Activated CD4-positive, alpha-beta memory T cell treated with anti-CD3 and anti-CD28 coated beads, Interleukin-2, amount 10 ng/mL, durations not matched to agents 7 days and 5 days (primary cell): ENCODE results near the gene TMEM164. TPM values are rescaled to one million over a fixed set of nuclear protein-coding genes. Genes with fewer than 3 reads are reported as not detected.

Experiments
- CTCF ChIA-PET: fragments of 350-600 bp; sonication (Branson Sonifier 250); formaldehyde crosslinking; loops from one replicate; lab custom pipeline; 2021; ENCODE audit warnings: antibody characterized with exemption, inconsistent platforms; lab: Charles Lee
- POLR2A ChIA-PET: fragments of 350-600 bp; sonication (Branson Sonifier 250); formaldehyde crosslinking; loops from one replicate; lab custom pipeline; 2021; ENCODE audit warnings: antibody characterized with exemption; lab: Charles Lee
- DNase-seq: peaks from one replicate; pipeline ENCODE4 v3.0.0-alpha.2; 2020
- H3K27ac Mint-ChIP-seq: one replicate; pipeline ENCODE4 v1.8.0; 2021; ENCODE audit warnings: mild to moderate bottlenecking, mixed read lengths
- H3K27me3 Mint-ChIP-seq: one replicate; pipeline ENCODE4 v1.8.0; 2021; ENCODE audit warnings: mixed read lengths
- H3K36me3 Mint-ChIP-seq: one replicate; pipeline ENCODE4 v1.8.0; 2021; ENCODE audit warnings: low read depth, mixed read lengths
- H3K4me1 Mint-ChIP-seq: one replicate; pipeline ENCODE4 v1.8.0; 2021; ENCODE audit warnings: mixed read lengths
- H3K4me3 Mint-ChIP-seq: one replicate; pipeline ENCODE4 v1.8.0; 2021; ENCODE audit warnings: mild to moderate bottlenecking, mixed read lengths
- H3K9me3 Mint-ChIP-seq: one replicate; pipeline ENCODE4 v1.8.0; 2021; ENCODE audit warnings: mixed read lengths
- total RNA-seq, 2 experiments: library from RNA; stranded (reverse); gene quantifications; one replicate each; pipeline ENCODE4 v1.2.3, GENCODE V29; 2021

TMEM164 gene
- total RNA-seq, 2 experiments from 2014 or later: 18.7 to 24.1 TPM

DNA sequence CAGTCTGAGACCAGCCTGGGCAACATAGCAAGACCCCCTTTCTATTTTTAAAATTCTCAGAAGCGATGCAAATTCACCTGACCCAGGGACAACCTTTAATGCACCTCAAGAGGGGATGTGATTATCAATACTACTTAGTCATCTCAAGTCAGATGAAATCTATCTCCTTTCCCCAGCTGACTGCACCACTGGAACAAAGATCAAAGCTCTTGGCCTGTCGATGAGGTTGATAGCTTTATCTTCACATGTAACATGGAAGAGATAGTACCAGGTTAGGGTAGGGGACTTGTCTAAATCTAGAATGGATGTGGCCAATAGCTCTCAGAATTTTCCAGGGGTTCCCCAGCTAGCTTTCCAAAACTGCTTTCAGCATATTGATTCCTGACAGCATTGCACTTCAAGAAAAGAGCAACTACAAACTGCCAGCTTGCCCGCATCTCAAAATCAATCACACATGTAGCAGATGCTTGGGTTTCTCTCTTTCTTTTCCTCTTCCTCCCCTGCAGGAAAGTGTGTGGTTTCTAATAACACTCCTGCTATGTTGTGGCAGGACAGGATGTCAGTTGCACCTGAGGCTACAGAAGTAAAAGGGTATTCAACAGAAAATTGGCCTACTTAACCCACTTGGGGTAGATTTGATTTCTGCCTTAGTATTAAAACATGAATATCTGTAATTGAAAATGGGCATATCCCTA is 12.2 kb upstream of the TMEM164 start:
- POLR2A ChIA-PET: interaction anchor here (1.2 to 1.9 kb wide), 2 partner anchors 12 kb away, joined by 5 to 6 read pairs; partner anchors contain the start of gene TMEM164
- no peak for DNase-seq
- H3K4me1 Mint-ChIP-seq: peaks cover 35% of the 10 kb centered on the region
- no peaks in the 10 kb centered on the region for H3K27me3 Mint-ChIP-seq
- no peak overlapping the region for H3K4me3 Mint-ChIP-seq
- peak overlapping the region; percentile 73 for H3K27ac Mint-ChIP-seq
- H3K9me3 Mint-ChIP-seq: no peaks in the 10 kb centered on the region
- CTCF ChIA-PET: interaction anchor here (0.9 to 1.2 kb wide), 3 partner anchors 12 to 100 kb away, joined by 3 to 4 read pairs (median 3); partner anchors contain the start of gene TMEM164
- H3K36me3 Mint-ChIP-seq: no peaks in the 10 kb centered on the region

DNA sequence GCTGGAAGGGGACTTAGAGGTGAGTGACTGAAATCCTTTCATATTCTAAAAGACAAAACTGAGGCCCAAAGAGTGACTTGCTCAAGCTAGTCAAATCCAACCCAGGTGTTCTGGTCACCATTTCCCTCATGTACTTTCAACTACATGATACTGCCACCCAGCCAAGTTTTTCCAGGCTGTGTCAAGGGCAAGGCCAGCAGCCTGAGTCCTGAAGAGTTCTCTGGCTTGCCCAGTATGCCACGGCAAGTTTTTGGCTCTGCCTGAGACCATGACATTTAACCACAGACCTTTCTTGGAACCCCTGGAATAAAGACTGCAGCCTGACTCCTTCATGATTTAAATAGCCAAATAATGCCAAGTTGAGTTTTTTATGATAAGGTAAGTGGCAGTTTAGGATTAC is 10.7 kb upstream of the TMEM164 start:
- ChIA-PET CTCF (no interaction called here), POLR2A (interaction anchor here (0.9 to 1.2 kb wide), 2 partner anchors 10 to 11 kb away, joined by 3 to 5 read pairs; partner anchors contain the start of gene TMEM164)
- Mint-ChIP-seq H3K36me3 (no peaks in the 10 kb centered on the region), H3K27ac (no peak overlapping the region), H3K9me3 (no peaks in the 10 kb centered on the region), H3K4me3 (no peak overlapping the region), H3K27me3 (no peaks in the 10 kb centered on the region), H3K4me1 (peaks cover 35% of the 10 kb centered on the region)
- no peak for DNase-seq

DNA sequence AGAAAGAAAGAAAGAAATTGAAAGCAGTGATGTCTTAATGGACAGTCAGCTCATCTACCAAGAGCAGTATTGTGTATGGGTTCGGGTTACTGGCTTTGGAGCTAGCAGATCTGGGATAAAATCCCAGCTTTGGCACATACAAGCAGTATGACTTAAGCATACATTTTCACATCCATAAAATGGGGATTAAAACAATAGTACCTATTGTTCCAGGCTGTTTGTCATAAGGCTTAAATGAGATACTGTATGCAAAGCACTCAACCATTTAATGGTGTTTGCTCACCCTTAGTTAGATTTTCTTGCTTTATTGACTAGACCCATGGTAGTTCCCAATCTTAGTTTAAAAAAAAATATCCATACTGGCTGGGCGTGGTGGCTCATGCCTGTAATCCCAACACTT is 7.8 kb upstream of the TMEM164 start:
- no peak for DNase-seq
- H3K9me3 Mint-ChIP-seq: no peaks in the 10 kb centered on the region
- no peak overlapping the region for H3K4me3 Mint-ChIP-seq
- H3K27ac Mint-ChIP-seq: no peak overlapping the region
- no peaks in the 10 kb centered on the region for H3K27me3 Mint-ChIP-seq
- peaks cover 23% of the 10 kb centered on the region for H3K4me1 Mint-ChIP-seq
- CTCF ChIA-PET: no interaction called here
- no peaks in the 10 kb centered on the region for H3K36me3 Mint-ChIP-seq
- POLR2A ChIA-PET: no interaction called here

DNA sequence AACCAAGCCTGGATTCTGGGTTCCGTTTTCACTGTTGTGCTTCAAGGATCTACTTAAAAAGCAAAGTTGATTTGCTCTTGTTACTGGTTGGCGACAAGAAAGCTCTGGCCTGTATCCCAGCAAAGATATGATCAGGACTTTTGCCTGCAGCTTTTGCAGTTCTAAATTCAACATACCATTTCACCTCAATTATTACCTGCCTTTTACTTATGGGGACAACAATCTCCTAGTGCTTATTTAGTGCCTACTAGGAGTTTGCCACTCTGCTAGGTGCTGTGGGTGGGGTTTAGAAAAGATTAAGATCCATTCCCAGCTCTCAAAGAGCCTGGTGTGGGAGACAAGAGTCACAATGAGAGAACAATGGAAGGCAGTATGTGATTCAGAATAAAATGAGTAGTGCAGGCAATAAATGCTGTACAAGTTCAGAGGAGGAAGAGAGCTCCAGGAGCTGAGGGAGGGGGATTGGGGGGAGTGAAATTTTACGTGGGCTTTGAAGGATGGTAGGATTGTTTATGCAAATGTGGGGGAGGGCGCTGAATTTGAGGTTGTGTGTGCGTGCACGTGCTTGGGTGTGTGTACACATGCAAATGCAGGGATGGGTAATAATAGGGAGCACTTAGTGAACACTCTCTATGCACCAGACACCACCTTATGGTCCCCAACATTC is 5.0 kb upstream of the TMEM164 start:
- H3K9me3 Mint-ChIP-seq: no peaks in the 10 kb centered on the region
- no peaks in the 10 kb centered on the region for H3K36me3 Mint-ChIP-seq
- ChIA-PET POLR2A (no interaction called here), CTCF (no interaction called here)
- no peaks in the 10 kb centered on the region for H3K27me3 Mint-ChIP-seq
- no peak for DNase-seq
- H3K27ac Mint-ChIP-seq: no peak overlapping the region
- peaks cover 12% of the 10 kb centered on the region for H3K4me1 Mint-ChIP-seq
- H3K4me3 Mint-ChIP-seq: no peak overlapping the region

DNA sequence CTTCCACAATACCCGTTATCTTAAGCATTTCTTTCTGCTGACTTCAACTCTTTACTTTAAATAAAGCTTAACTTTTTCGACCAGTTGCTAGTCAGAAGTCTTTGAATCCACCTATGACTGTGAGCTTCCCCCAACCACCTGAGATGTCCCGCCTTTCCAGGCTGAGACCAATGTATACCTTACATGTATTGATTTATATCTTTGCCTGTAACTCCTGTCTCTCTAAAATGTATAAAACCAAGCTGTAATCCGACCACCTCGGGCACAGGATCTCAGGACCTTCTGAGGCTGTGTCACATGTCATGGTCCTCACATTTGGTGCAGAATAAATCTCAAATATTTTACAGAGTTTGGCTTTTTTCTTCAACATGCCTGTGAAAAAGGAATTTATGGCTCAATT is 2.9 kb upstream of the TMEM164 start:
- Mint-ChIP-seq H3K4me1 (peaks cover 19% of the 10 kb centered on the region), H3K9me3 (no peaks in the 10 kb centered on the region), H3K27me3 (no peaks in the 10 kb centered on the region), H3K36me3 (no peaks in the 10 kb centered on the region), H3K27ac (no peak overlapping the region), H3K4me3 (no peak overlapping the region)
- ChIA-PET CTCF (no interaction called here), POLR2A (no interaction called here)
- DNase-seq: no peak

DNA sequence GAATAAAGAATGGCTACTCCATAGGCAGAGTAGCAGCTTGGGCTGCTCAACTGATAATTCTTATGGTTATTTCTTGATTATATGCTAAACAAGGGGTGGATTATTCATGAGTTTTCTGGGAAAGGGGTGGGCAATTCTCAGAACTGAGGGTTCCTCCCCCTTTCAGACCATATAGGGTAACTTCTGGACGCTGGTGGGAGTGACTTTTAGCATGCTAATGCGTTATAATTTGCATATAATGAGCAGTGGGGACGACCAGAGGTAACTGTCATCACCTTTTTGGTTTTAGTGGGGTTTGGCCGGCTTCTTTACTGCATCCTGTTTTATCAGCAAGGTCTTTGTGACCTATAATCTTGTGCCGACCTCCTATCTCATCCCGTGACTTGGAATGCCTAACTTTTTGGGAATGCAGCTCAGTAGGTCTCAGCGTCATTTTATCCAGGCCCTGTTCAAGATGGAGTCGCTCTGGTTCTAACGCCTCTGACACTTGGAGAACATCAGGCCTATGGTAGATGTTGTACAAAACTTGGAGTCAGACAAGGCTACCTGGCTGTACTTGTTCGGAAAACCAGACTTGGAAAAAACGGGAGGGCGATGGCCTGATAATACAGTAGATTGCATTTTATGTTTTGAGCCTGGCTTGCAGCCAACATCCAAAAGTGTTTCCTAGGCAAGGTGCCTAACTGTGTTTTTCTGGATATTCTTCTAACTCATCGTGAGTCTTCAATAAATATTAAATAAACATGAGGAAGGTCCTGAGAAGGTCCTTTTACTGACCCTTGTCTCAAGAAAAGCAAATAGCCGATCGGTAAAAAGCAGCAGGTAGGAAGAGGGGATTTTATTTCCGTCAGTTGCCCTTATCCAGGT is 1.8 kb upstream of the TMEM164 start:
- H3K4me1 Mint-ChIP-seq: peaks cover 24% of the 10 kb centered on the region
- H3K36me3 Mint-ChIP-seq: peaks cover 3% of the 10 kb centered on the region
- CTCF ChIA-PET: interaction anchor here (0.9 kb wide), 1 partner anchor 26 kb away, joined by 3 read pairs; no protein-coding TSS in a partner anchor
- no peak overlapping the region for H3K4me3 Mint-ChIP-seq
- H3K27me3 Mint-ChIP-seq: no peaks in the 10 kb centered on the region
- DNase-seq: no peak
- no peak overlapping the region for H3K27ac Mint-ChIP-seq
- POLR2A ChIA-PET: interaction anchor here (1.8 kb wide), 1 partner anchor 11 kb away, joined by 6 read pairs; no protein-coding TSS in a partner anchor
- H3K9me3 Mint-ChIP-seq: no peaks in the 10 kb centered on the region

DNA sequence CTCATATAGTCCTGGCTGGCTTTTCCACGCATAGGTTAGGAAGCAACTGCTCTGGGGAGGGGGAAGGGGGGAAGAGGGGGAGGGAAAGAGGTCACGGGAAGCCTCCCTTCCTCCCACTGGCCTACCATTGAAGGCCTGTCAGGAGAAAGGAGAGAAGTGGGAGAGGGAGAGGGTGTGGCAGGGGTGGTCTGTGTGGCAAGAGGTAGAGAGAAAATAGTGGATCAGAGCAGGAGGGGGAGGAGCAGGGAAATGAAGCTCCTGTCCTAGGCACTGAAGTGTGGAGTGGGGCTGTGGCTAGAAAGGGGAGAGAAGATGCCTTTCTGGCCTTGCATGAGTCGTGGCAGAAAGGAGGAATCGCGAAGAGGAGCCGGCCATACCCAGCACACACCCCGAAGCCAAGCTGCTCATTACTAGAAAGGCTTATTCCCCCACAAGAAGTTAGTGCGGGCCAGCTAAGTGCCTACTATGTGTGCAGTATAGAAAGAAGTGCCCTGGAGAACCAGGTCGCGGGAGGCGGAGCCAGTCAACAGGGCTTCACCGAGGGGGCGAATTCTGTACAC is 1.1 kb upstream of the TMEM164 start:
- POLR2A ChIA-PET: interaction anchor here (0.7 to 1.8 kb wide), 3 partner anchors 10 to 25 kb away, joined by 3 to 6 read pairs (median 4); no protein-coding TSS in a partner anchor
- no peak for DNase-seq
- peaks cover 30% of the 10 kb centered on the region for H3K4me1 Mint-ChIP-seq
- H3K27ac Mint-ChIP-seq: peak overlapping the region; percentile 82
- peak overlapping the region; percentile 80 for H3K4me3 Mint-ChIP-seq
- H3K36me3 Mint-ChIP-seq: peaks cover 3% of the 10 kb centered on the region
- H3K27me3 Mint-ChIP-seq: no peaks in the 10 kb centered on the region
- CTCF ChIA-PET: interaction anchor here (0.9 to 1.2 kb wide), 2 partner anchors 10 to 27 kb away, joined by 3 read pairs; no protein-coding TSS in a partner anchor
- no peaks in the 10 kb centered on the region for H3K9me3 Mint-ChIP-seq

DNA sequence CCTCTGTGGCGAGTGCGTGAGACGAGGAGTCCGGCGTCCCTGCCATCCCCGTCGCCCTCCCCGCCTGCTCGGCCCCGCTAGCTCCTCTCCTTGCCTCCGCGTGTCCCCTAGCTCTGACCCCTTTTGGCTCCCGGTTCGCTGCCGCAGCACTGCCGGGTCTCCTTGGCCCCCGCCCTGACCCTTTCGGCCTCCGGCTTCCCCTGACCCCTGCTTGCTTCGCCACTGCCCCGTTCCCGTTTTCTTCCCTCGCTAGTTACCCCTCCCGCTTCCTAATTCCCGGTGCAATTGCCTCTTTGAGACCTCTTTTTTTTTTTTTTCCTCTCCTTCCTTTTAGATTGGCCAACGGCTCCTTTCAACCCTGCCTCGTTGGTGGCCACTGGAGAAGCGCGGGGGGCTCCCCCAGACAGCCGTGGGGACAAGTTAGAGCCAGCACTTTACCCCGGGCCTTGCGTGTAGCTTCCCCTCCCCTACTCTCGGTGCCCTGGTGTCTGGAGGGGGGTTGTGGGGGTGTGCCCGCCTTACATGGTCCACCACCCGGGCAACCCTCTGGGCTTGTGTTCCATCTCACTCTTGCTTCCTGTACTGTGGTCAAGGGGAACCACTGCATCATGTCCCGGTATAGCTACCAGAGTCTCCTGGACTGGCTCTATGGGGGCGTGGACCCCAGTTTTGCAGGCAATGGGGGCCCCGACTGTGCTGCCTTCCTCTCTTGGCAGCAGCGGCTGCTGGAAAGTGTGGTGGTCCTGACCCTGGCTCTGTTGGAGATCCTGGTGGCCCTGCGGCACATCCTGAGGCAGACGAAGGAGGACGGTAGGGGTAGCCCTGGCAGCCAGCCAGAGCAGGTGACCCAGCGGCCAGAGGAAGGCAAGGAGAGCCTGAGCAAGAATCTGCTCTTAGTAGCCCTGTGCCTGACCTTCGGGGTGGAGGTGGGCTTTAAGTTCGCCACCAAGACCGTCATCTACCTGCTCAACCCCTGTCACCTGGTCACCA is 548 bp downstream of the TMEM164 start:
- Mint-ChIP-seq H3K27ac (peak overlapping the region; percentile 32), H3K4me1 (peaks cover 36% of the 10 kb centered on the region), H3K4me3 (peak overlapping the region; percentile 78), H3K36me3 (peaks cover 7% of the 10 kb centered on the region), H3K9me3 (no peaks in the 10 kb centered on the region), H3K27me3 (no peaks in the 10 kb centered on the region)
- DNase-seq: peak; percentile 23
- CTCF ChIA-PET: interaction anchor here (1.1 to 1.2 kb wide), 2 partner anchors 12 to 29 kb away, joined by 3 to 5 read pairs; no protein-coding TSS in a partner anchor
- POLR2A ChIA-PET: interaction anchor here (1.0 to 1.8 kb wide), 6 partner anchors 10 to 270 kb away, joined by 3 to 7 read pairs (median 5); partner anchors contain the start of gene ACSL4

DNA sequence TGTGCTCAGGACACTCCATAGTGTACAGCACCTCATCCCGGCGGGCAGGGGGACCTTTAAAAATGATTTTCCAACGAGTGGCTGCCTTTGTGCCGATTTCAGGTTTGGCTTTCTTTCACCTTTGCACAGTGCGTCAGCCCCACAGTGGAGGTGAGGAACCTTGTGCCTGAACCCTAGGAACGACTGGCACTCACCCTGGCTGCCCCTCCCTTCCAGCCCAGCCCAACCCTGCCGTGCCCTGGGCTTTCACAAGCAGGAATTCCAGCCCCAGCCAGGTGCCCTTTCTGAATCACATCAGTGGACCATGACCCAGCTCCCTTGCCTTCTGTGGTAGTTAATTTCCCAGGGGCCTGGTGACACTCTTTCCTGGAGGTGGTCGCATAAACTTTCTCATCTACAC is 1.3 kb downstream of the TMEM164 start:
- ChIA-PET POLR2A (no interaction called here), CTCF (no interaction called here)
- no peak overlapping the region for H3K27ac Mint-ChIP-seq

DNA sequence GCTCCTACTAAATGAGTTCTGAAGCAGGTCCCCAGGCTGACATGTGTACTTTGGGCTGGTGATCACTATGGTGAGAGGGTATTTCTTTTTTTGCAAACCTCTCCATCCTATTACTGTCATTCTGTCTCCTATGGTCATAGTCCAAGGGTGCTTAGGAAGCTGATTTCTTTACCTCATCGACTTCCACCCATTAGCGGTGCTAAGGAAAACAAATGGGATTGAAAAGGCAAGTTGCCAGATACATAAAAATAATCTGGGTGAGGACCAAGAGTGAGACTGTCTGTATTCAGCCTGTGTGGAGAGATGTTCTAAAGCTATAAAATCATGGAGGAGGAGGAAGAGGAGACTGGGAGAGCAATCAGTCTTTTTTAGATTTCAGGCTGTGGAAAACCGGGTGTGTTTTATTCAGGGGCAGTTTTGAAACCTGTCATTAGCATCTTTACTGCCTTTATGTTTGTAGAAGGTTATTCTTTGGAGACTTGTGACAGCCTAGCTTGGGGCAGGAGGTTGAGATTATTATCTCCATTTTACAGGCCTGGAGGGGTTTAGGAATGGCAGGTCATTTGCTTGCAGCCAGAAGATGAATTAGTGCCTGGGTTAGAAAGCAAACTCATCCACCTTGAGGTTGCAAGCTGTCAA is 1.9 kb downstream of the TMEM164 start:
- Mint-ChIP-seq H3K27ac (no peak overlapping the region), H3K27me3 (no peaks in the 10 kb centered on the region), H3K4me1 (peaks cover 36% of the 10 kb centered on the region), H3K4me3 (peak overlapping the region; percentile 41), H3K9me3 (no peaks in the 10 kb centered on the region), H3K36me3 (peaks cover 14% of the 10 kb centered on the region)
- ChIA-PET CTCF (no interaction called here), POLR2A (no interaction called here)
- no peak for DNase-seq

More for the DNA sequence above, 1.3 kb downstream of the TMEM164 start:
- no peak for DNase-seq
- Mint-ChIP-seq H3K4me1 (peaks cover 36% of the 10 kb centered on the region), H3K27me3 (no peaks in the 10 kb centered on the region), H3K36me3 (peaks cover 13% of the 10 kb centered on the region), H3K9me3 (no peaks in the 10 kb centered on the region), H3K4me3 (peak overlapping the region; percentile 78)

DNA sequence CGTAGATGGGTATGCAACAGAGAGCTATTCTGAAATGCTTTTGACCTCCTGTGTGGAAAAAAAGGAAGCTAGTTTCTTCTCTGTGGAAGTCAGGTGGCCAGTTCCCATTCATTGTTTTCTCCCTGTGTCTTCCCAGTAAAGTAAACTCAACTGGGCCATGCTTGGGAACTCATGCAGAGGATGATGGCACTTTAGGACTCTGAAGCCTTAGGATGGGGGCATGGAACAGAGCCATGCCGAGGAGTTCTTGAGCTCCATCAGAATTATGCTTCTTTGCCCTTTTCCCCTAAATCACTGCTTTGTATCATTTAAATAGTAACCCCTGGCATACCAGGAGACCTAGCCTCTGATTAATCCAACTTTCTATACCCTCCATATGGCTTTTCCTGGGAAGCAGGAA is 3.2 kb downstream of the TMEM164 start:
- no peaks in the 10 kb centered on the region for H3K9me3 Mint-ChIP-seq
- CTCF ChIA-PET: interaction anchor here (0.9 kb wide), 1 partner anchor 139 kb away, joined by 3 read pairs; no protein-coding TSS in a partner anchor

More for the DNA sequence above, 3.2 kb downstream of the TMEM164 start:
- Mint-ChIP-seq H3K27me3 (no peaks in the 10 kb centered on the region), H3K27ac (no peak overlapping the region), H3K4me1 (peaks cover 36% of the 10 kb centered on the region), H3K4me3 (no peak overlapping the region), H3K36me3 (peaks cover 20% of the 10 kb centered on the region)
- no peak for DNase-seq
- POLR2A ChIA-PET: no interaction called here
